Activated CD4-positive, alpha-beta T cell treated with anti-CD3 and anti-CD28 coated beads, Interleukin-2, amount 10 ng/mL, durations not matched to agents 24 days and 14 days (primary cell): ENCODE measurements around the gene PHEX. TPM values are rescaled to one million over a fixed set of nuclear protein-coding genes. Genes with fewer than 3 reads are reported as not detected.

Experiments used
- DNase-seq: peaks from one replicate; pipeline ENCODE4 v3.0.0; 2022
- H3K27ac Mint-ChIP-seq: one replicate; pipeline ENCODE4 v1.8.0; 2022; ENCODE audit warnings: mild to moderate bottlenecking, mixed read lengths
- H3K27me3 Mint-ChIP-seq: one replicate; pipeline ENCODE4 v1.8.0; 2022; ENCODE audit warnings: mixed read lengths
- H3K36me3 Mint-ChIP-seq: one replicate; pipeline ENCODE4 v1.8.0; 2022; ENCODE audit warnings: low read depth, mild to moderate bottlenecking, mixed read lengths
- H3K4me1 Mint-ChIP-seq: one replicate; pipeline ENCODE4 v1.8.0; 2021; ENCODE audit warnings: mixed read lengths
- H3K4me3 Mint-ChIP-seq: one replicate; pipeline ENCODE4 v1.8.0; 2022; ENCODE audit warnings: mild to moderate bottlenecking, moderate library complexity, mixed read lengths
- H3K9me3 Mint-ChIP-seq: one replicate; pipeline ENCODE4 v1.8.0; 2021; ENCODE audit warnings: mixed read lengths
- intact Hi-C: fragments of 100-400 bp; cut with micrococcal nuclease; formaldehyde crosslinking; loops from one replicate; pipeline ENCODE4 v1.15.1; 2023
- total RNA-seq: library from RNA; stranded (reverse); gene quantifications from 2 replicates; pipeline ENCODE4 v1.2.3, GENCODE V29; 2022

PHEX gene
- total RNA-seq, 1 donor from 2014 or later, result 13.4 TPM

GRCh38 chrX:22159071-22159470 is 126.9 kb downstream of the PHEX start:
- Mint-ChIP-seq H3K9me3 (no peaks in the 10 kb centered on the region), H3K36me3 (no peaks in the 10 kb centered on the region), H3K4me3 (no peak overlapping the region), H3K27ac (no peak overlapping the region), H3K27me3 (no peaks in the 10 kb centered on the region), H3K4me1 (no peaks in the 10 kb centered on the region)
- DNase-seq, result no peak
- intact Hi-C loops, result no loop called here

GRCh38 chrX:22163326-22163725 is 131.2 kb downstream of the PHEX start:
- no peak overlapping the region for H3K27ac Mint-ChIP-seq
- H3K4me1 Mint-ChIP-seq, result no peaks in the 10 kb centered on the region
- no peaks in the 10 kb centered on the region for H3K27me3 Mint-ChIP-seq
- intact Hi-C loops, result no loop called here
- no peak overlapping the region for H3K4me3 Mint-ChIP-seq
- no peaks in the 10 kb centered on the region for H3K9me3 Mint-ChIP-seq
- no peaks in the 10 kb centered on the region for H3K36me3 Mint-ChIP-seq
- DNase-seq, result no peak

DNA sequence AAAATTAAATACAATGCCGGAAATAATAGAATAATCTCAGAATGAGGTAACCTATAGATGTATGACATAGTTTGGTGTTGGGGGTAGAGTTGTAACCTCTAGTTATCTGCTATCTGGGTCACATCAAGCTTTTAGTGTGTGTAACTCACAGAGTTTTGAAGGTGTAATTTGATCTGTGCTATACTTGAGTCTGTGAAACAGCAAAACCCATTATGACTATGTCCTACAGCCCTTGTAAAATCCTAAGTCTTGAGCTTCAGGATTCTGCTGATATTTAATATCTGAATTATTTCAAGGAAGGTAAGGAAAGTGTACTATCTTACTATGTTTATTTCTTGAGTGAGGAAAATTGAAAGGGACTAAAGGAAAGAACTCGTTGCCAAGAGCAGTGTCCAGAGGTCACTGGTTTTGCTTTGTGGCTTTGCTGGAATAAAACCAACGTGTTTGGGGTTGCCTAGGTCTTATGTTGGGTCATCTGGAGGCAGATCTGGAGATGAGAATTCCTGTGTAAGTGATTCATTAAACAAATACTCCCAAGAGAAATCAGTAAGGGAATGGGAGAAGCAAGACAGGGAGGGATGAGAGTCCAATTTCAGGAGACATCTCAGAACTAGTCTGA is 132.8 kb downstream of the PHEX start:
- H3K27ac Mint-ChIP-seq, result no peak overlapping the region
- DNase-seq, result no peak

GRCh38 chrX:22165732-22166457 is 133.8 kb downstream of the PHEX start:
- Mint-ChIP-seq H3K4me1 (no peaks in the 10 kb centered on the region), H3K27me3 (no peaks in the 10 kb centered on the region), H3K27ac (no peak overlapping the region), H3K4me3 (no peak overlapping the region), H3K9me3 (no peaks in the 10 kb centered on the region), H3K36me3 (no peaks in the 10 kb centered on the region)
- no peak for DNase-seq
- intact Hi-C loops, result no loop called here

More for the DNA sequence above, 132.8 kb downstream of the PHEX start:
- intact Hi-C loops, result no loop called here
- no peak overlapping the region for H3K4me3 Mint-ChIP-seq
- H3K27me3 Mint-ChIP-seq, result no peaks in the 10 kb centered on the region
- no peaks in the 10 kb centered on the region for H3K4me1 Mint-ChIP-seq
- H3K36me3 Mint-ChIP-seq, result no peaks in the 10 kb centered on the region
- no peaks in the 10 kb centered on the region for H3K9me3 Mint-ChIP-seq

- Mint-ChIP-seq H3K36me3 (no peaks in the 10 kb centered on the region), H3K27ac (no peak overlapping the region), H3K27me3 (peaks cover 3% of the 10 kb centered on the region), H3K9me3 (no peaks in the 10 kb centered on the region), H3K4me1 (no peaks in the 10 kb centered on the region), H3K4me3 (no peak overlapping the region)
- no peak for DNase-seq
- intact Hi-C loops, result no loop called here
Measured at GRCh38 chrX:22171287-22172060, 139.3 kb downstream of the PHEX start.

- Mint-ChIP-seq H3K9me3 (no peaks in the 10 kb centered on the region), H3K36me3 (no peaks in the 10 kb centered on the region), H3K27ac (no peak overlapping the region), H3K4me3 (no peak overlapping the region), H3K4me1 (no peaks in the 10 kb centered on the region), H3K27me3 (peaks cover 3% of the 10 kb centered on the region)
- DNase-seq, result no peak
- intact Hi-C loops, result no loop called here
Measured at GRCh38 chrX:22173966-22174365, 141.8 kb downstream of the PHEX start.

DNA sequence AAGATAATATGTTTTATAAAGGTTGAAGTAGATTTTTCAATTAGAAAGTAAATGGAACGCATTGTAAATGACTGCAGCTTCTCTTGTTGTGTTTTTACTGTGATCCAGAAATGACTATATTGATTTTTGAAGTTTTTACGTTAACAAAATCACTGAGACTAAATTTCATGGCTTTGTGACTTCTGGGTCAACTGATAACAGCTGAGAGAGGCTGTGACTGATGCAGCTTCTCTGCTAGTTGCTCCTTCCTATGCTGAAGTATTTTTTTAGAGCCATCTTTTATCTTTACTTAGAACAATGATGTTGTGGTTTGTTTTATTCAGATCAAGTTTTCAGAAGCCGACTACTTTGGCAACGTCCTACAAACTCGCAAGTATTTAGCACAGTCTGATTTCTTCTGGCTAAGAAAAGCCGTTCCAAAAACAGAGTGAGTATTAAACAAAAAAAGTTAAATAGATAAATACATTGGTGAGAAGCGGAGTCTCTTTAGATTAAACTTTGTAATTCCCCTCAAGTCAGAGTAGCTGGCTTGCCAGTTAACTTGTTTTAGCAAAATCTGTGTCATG is 145.9 kb downstream of the PHEX start:
- H3K9me3 Mint-ChIP-seq, result no peaks in the 10 kb centered on the region
- no peak overlapping the region for H3K4me3 Mint-ChIP-seq
- no peaks in the 10 kb centered on the region for H3K36me3 Mint-ChIP-seq
- DNase-seq, result no peak
- no peaks in the 10 kb centered on the region for H3K4me1 Mint-ChIP-seq
- no peak overlapping the region for H3K27ac Mint-ChIP-seq
- H3K27me3 Mint-ChIP-seq, result no peaks in the 10 kb centered on the region
- intact Hi-C loops, result no loop called here

GRCh38 chrX:22184096-22184495 is 152.0 kb downstream of the PHEX start:
- H3K4me3 Mint-ChIP-seq, result no peak overlapping the region
- peaks cover 2% of the 10 kb centered on the region for H3K4me1 Mint-ChIP-seq
- no peak for DNase-seq
- H3K27ac Mint-ChIP-seq, result no peak overlapping the region
- no peaks in the 10 kb centered on the region for H3K27me3 Mint-ChIP-seq
- H3K9me3 Mint-ChIP-seq, result no peaks in the 10 kb centered on the region
- intact Hi-C loops, result no loop called here
- H3K36me3 Mint-ChIP-seq, result no peaks in the 10 kb centered on the region

- Mint-ChIP-seq H3K9me3 (no peaks in the 10 kb centered on the region), H3K4me1 (peaks cover 2% of the 10 kb centered on the region), H3K27me3 (no peaks in the 10 kb centered on the region), H3K36me3 (peaks cover 2% of the 10 kb centered on the region), H3K4me3 (no peak overlapping the region), H3K27ac (no peak overlapping the region)
- intact Hi-C loops, result no loop called here
- DNase-seq, result no peak
Measured at GRCh38 chrX:22186165-22186564, 154.0 kb downstream of the PHEX start.

- intact Hi-C loops, result loop anchor here (1.0 to 10.0 kb wide), 2 partner anchors 128 to 207 kb away; no protein-coding TSS in a partner anchor
- peak overlapping the region; percentile 17 for H3K4me3 Mint-ChIP-seq
- H3K27me3 Mint-ChIP-seq, result no peaks in the 10 kb centered on the region
- H3K4me1 Mint-ChIP-seq, result peaks cover 3% of the 10 kb centered on the region
- peak; percentile 82 for DNase-seq
- H3K27ac Mint-ChIP-seq, result no peak overlapping the region
- H3K9me3 Mint-ChIP-seq, result no peaks in the 10 kb centered on the region
- peaks cover 6% of the 10 kb centered on the region for H3K36me3 Mint-ChIP-seq
Measured at GRCh38 chrX:22192419-22193060, 160.4 kb downstream of the PHEX start.

GRCh38 chrX:22193851-22194659 is 161.9 kb downstream of the PHEX start:
- H3K4me3 Mint-ChIP-seq, result no peak overlapping the region
- no peak for DNase-seq
- intact Hi-C loops, result loop anchor here (10.0 kb wide), 1 partner anchor 129 kb away; no protein-coding TSS in a partner anchor
- peaks cover 4% of the 10 kb centered on the region for H3K9me3 Mint-ChIP-seq
- no peaks in the 10 kb centered on the region for H3K27me3 Mint-ChIP-seq
- H3K4me1 Mint-ChIP-seq, result peaks cover 3% of the 10 kb centered on the region
- no peak overlapping the region for H3K27ac Mint-ChIP-seq
- peaks cover 6% of the 10 kb centered on the region for H3K36me3 Mint-ChIP-seq

DNA sequence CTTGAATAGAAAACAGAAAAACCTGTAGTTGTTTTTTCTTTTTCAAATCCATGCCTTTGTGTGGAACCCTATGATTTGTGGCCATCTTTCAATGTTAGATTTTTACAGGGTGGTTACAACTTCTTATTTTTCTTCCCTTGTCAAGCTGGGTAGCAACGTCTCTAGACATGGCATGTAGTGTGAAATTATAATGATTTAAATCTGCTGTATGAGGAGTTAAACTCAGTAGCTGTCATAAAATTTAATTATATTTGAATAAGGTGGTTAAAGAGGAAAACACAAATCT is 162.5 kb downstream of the PHEX start:
- H3K27ac Mint-ChIP-seq, result no peak overlapping the region
- H3K4me3 Mint-ChIP-seq, result no peak overlapping the region
- H3K9me3 Mint-ChIP-seq, result peaks cover 4% of the 10 kb centered on the region
- intact Hi-C loops, result loop anchor here (10.0 kb wide), 1 partner anchor 130 kb away; no protein-coding TSS in a partner anchor
- no peak for DNase-seq
- H3K4me1 Mint-ChIP-seq, result peaks cover 3% of the 10 kb centered on the region
- H3K36me3 Mint-ChIP-seq, result peaks cover 6% of the 10 kb centered on the region
- no peaks in the 10 kb centered on the region for H3K27me3 Mint-ChIP-seq

DNA sequence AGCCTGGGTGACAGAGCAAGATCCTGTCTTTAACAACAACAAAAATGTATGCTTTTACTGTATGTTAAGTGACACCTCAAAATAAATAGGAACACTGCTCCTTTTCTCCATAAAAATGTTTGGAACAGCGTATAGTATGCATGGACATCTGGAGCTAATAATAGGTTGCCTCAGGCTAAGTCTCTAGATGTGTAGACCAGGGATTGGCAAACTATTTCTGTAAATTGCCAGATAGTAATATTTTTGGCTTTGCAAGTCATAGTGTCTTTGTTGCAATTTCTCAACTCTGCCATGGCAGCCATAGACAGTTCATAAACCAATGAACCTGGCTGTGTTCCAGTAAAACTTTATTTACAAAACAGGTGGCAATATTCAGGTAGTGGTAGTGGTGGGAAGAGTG is 164.0 kb downstream of the PHEX start:
- intact Hi-C loops, result loop anchor here (10.0 kb wide), 1 partner anchor 131 kb away; no protein-coding TSS in a partner anchor

More for the DNA sequence above, 164.0 kb downstream of the PHEX start:
- H3K4me1 Mint-ChIP-seq, result peaks cover 3% of the 10 kb centered on the region
- no peak overlapping the region for H3K4me3 Mint-ChIP-seq
- no peak overlapping the region for H3K27ac Mint-ChIP-seq
- H3K27me3 Mint-ChIP-seq, result no peaks in the 10 kb centered on the region
- H3K9me3 Mint-ChIP-seq, result peaks cover 4% of the 10 kb centered on the region
- peaks cover 5% of the 10 kb centered on the region for H3K36me3 Mint-ChIP-seq
- DNase-seq, result no peak
